ENCODE measurements around the gene BEND7.
"Not testable (repeated sequence)": the region's sequence is repeated elsewhere in the genome, so short reads cannot be mapped to it uniquely, and the experiment has no call there.

The BEND7 gene

DNA sequence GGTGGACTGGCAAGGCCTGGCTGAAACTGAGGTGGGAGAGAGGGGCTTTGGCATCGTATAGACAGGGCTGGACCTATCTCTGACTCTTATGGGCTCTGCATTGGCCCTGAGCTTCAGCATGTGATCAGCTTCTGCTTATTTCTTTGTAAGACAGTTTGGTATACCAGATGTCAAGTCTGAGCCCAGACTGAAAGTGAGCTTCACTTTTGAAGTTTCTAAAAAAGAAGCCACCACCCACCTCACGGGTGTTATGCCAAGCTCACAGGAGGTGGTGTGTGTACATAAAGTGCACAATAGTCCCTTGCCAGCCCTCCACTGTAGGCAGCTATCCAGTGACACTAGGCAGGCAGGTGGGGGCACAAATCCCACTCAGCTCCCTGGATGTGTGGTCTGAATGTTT is 112.1 kb downstream of the BEND7 start:
- no peak for DNase-seq

DNA sequence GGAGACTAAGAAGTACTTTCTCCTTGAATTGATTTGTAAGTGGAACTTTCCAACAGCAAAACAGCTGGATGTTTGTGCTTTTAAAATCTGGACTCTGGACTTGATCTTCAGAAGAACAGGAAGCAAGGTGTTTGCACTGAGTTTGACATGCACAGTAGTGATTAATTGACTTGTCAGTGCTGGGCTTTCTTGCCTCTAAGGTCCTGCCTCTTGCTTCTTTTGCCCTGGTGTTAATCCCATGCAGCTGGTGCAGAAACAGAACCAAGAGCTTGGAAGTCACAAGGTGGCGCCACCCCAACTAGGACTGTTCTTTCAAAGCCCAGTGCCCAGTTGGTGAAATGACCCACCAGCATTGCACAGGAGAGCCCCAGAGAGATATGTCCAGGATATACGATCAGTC is 114.0 kb downstream of the BEND7 start:
- DNase-seq, result no peak

DNA sequence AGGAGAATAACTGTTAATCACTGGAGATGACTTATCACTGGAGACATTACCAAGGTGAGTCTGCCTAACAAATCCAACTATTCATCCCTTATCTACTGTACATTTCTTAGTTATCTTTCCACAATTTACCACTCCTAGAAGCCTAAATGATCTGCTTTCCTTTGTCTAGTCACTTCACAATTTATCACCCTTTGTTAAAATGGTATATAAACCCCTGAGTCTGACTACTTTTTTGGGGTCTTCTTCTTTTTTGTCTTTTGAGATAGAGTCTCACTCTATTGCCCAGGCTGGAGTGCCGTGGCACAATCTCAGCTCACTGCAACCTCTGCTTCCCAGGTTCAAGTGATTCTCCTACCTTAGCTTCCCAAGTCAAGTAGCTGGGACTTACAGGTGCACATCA is 114.7 kb downstream of the BEND7 start:
- DNase-seq, result no peak

DNA sequence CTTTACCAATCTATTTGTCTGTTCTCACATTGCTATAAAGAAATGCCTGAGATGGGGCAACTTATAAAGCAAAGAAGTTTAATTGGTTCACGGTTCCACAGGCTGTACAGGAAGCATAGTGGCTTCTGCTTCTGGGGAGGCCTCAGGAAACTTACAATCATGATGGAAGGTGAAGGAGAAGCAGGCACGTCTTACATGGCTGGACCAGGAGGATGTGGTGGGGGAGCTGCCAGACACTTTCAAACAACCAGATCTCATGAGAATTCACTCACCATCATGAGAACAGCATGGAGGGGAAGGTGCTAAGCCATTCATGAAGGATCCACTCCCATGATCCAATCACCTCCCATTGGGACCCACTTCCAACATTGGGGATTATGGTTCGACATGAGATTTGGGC is 115.9 kb downstream of the BEND7 start:
- no peak for DNase-seq

DNA sequence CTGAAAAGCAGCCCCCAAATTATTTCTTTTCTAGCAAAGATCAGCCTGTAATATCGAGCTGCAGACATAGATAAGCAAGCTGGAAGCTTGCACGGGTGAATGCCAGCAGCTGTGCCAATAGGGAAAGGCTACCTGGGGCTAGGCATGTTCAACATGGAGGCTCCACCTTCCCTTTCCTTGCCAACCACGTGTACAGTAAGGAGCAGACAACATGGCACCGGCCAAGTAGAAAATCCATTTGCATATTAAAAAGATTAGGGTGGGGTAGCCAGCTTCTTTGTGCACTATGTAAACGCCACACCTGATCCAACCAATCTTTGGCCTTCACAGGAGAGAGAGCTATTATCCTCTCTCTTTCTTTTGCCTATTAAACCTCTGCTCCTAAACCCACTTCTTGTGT is 124.0 kb downstream of the BEND7 start:
- no peak for DNase-seq

DNA sequence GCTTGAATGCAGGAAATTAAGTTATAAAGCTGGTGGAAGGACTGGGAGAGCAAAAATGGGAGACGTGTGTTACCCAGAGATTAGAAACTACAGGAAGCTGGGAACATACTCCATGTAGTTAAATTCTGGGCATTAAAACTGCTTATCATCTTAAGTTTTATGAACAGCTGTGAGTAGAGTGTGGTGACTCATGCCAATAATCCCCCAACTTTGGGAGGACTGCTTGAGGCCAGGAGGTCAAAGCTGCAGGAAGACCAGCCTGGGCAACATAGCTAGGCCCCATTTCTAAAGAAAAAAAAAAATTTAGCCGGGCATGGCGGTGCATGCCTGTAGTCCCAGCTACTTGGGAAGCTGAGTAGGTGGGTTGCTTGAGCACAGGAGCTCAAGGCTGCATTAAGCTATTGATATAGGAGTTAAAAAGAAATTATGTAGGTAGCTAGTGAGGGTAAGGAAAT is 124.5 kb downstream of the BEND7 start:
- DNase-seq, result no peak

DNA sequence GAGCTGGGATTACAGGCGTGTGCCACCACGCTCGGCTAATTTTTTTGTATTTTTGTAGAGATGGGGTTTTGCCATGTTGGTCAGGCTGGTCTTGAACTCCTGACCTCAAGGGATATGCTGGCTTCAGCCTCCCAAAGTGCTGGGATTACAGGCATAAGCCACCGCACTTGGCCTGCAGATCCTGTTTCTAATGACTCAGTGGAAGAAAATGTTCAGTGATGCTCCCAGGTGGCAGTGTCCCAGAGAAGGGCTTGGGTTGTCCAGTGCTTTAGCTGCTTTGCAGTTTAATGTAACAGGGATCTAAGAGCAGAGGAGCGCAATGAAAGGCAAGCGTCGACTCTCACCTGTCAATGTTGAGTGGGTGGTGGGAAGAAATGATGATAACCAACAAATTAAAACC is 125.4 kb downstream of the BEND7 start:
- DNase-seq, result not testable (repeated sequence)

DNA sequence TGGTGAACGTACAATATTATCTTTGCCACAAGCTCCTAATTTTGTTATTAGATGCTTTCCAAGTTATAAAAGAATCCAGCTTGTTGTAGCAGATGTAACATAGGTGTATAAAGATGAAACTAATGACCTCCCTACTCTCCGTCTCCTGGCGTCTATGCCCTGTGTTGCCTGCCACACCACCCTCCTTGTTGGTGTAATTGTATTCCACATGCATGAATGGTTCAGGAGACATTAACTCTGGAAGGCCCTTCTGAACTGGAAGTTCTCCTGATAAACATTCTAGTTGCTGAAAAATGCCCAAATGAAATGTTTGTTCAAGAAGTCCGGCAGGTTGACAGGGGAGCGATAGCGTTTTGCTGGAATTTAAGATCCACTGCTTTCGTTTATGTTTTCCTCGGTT is 126.8 kb downstream of the BEND7 start:
- no peak for DNase-seq

DNA sequence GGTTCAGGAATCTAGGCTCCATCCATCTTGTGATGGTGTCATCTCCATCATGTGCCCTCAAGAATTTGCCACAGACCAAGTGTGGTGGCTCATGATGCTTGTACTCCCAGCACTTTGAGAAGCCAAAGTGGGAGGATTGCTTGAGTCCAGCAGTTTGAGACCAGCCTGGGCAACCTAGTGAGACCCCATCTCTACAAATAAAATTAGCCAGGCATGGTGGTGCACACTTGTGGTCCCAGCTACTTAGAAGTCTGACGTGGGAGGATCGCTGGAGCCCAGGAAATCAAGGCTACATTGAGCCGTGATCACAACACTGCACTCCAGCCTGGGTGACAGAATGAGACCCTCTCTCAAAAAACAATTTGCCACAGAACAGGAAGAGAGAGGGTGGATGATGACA is 127.7 kb downstream of the BEND7 start:
- no peak for DNase-seq

DNA sequence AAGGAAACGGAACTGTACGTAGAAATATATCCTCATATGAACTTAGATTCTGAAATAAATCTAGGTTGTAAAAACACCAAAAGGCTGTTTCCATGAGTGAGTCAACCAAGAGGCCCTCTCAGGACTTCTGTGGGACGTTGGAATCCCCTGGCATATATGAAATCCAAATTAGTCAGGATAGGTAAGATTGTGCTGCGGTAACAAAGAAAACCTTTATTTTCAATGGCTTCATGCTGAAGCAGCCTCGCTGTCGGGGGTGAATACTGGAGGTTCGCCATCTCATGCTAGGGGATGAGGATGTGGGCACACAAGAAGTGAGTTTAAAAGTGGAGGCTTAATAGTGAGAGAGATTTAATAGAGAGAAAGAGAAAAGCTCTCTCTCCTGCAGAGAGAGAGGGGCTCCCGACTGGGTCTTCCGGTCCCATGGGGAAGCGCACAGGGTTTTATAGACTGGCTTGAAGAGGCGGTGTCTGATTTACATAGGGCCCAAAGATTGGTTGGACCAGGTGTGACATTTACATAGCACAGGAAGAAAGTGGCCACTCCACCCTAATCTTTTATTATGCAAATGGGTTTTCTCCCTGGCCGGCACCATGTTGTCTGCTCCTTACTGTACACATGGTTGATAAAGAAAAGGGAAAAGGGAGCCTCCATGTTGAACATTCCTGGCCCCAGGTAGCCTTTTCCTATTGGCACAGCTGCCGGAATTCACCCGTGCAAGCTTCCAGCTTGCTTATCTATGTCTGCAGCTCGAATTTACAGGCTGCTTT is 128.4 kb downstream of the BEND7 start:
- no peak for DNase-seq

DNA sequence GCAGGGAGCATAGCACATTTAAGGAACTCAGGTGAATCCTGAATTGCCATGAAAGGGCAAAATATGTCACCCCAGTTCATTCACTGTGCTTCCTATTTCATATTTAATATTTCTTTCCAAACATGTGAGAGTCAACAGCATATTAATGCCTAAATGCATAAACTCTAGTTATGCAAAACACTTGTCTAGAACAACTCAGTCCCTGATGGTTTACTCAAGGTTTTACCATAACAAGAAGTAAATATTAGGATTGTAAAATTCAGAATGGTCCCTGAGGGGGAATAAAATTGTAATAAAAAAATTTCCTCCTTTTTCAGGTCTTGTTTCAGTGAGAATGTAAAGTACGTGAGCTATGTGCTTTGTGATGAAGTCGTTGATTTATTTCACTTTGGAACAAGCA is 129.1 kb downstream of the BEND7 start:
- DNase-seq, result no peak

DNA sequence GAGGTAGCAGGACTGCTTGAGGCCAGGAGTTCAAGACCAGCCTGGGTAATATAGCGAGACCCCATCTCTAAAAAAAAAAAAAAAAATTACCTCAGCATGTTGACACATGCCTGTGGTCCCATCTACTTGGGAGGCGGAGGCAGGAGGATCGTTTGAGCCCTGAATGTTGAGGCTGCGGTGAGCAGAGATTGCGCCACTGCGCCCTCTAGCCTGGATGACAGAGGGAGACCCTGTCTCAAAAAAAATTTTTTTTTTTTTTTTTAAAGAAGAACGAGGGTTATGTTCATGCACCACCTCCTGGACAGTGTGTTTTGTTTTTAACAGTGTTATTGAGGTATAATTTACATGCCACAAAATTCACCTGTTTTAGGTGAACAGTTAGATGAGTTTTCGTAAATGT is 129.6 kb downstream of the BEND7 start:
- DNase-seq, result no peak

DNA sequence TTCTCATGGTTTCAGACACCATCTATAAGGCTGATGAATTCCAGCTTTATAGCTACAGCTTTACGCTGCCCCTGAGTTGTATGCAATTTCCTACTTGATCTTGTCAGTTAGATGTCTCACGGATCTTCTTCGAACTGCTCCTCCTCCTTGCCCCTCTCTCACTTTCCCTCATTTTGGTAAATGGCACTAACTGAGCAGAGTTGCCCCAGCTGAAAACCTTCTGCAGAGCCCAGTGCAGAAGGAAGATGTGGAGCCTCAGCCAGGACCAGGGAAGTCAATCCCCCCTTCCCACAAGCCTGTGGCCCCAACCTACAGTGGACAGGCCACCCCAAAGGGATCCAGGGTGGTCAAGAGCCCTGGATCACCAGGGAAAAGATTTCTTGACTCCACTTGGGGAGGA is 131.8 kb downstream of the BEND7 start:
- no peak for DNase-seq

DNA sequence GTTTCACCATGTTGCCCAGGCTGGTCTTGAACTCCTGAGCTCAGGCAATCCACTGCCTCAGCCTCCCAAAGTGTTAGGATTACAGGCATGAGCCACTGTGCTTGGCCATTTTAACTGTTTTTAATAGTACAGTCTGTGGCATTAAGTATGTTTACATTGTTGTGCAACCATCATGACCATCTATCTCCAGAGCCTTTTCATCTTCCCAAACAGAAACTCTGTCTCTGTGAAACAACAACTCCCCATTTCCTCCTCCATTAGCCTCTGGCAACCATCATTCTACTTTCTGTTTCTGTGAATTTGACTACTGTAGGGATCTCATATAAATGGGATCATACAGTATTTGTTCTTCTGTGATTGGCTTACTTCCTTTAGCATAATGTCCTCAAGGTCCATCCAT is 132.4 kb downstream of the BEND7 start:
- DNase-seq, result no peak

DNA sequence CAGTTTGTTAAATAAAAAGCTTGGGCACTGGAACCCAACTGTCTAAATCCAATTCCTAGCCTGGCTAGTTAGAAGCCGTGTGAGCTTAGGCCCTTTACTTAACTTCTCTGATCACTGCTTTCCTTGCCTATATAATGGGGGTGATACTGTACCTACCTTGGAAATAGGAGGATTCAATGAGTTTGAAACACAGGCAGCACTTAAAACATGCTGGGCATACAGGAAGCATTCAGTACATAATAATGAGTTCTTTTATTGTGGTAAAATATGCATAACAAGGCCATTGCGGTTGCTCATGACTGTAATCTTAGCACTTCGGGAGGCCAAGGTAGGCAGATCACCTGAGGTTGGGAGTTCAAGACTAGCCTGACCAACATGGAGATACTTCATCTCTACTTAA is 133.3 kb downstream of the BEND7 start:
- no peak for DNase-seq

DNA sequence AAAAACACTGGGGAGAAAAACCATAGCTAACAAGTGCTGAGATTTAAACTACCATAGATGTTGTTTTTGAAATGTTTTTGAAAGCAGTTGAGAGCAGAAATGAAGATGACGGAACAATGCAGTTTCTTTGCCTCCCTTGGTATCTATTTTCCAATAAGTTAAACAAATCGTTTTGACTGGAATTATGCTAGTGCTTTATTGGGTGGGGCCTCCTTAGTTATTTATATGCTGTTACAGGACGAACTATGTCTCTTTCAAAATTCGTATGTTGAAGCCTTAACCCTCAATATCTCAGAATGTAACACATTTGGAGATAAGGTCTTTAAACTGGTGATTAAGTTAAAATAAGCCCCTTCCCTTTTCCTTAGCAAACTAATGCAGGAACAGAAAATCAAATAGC is 135.2 kb downstream of the BEND7 start:
- DNase-seq, result no peak

DNA sequence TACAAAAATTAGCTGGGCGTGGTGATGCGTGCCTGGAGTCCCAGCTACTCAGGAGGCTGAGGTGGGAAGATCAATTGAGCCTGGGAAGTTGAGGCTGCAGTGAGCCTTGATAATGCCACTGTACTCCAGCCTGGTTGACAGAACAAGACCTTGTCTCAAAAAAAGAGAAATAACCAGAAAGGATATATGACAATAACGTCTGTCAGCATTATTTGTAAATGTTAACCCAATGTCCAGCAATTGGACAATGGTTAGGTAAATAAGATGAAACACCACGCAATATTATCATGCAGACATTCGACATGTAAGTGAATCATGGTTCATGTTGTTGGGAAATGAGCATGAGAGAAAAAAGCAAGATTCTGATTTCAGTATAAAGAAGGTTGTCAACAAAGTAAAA is 136.1 kb downstream of the BEND7 start:
- no peak for DNase-seq
